ENCODE results near the gene USH1C.

DNA sequence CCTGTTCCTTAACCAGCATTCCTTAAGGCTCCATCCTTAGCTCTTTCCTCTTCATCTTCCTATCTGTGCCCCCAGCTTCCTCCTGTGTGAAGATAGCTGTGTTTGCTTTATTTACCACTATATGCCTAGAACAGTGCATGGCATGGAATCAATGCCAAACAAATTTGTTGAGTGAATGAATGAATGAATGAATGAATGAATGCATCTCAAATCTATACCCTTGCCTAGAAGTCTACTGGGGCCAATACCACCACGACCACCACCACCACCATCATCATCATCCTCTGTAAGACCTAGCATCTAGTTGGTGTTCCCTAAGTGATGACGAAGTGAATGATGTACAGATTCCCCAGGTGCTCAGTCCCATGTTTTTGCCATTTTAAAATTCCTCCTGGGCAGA lies 2.0 kb upstream of the USH1C start:
- TF ChIP-seq CTCF (conservative IDR thresholded peaks at IDR 0.05; ENCODE audit: low read depth, low read length) = no peak
- no peak for TF ChIP-seq RCOR1 (IDR thresholded peaks at IDR 0.05; ENCODE audit: insufficient replicate concordance, low read length)
- TF ChIP-seq POLR2A (IDR thresholded peaks at IDR 0.05; ENCODE audit: low read depth, low read length) = no peak
- no peak for TF ChIP-seq SMC3 (IDR thresholded peaks at IDR 0.05; ENCODE audit: low read depth, low read length)
- no peak for TF ChIP-seq RAD21 (IDR thresholded peaks at IDR 0.05; ENCODE audit: low read length)
- TF ChIP-seq CEBPB (IDR thresholded peaks at IDR 0.05; ENCODE audit: low read depth, low read length) = no peak
- TF ChIP-seq, protein P1, sequence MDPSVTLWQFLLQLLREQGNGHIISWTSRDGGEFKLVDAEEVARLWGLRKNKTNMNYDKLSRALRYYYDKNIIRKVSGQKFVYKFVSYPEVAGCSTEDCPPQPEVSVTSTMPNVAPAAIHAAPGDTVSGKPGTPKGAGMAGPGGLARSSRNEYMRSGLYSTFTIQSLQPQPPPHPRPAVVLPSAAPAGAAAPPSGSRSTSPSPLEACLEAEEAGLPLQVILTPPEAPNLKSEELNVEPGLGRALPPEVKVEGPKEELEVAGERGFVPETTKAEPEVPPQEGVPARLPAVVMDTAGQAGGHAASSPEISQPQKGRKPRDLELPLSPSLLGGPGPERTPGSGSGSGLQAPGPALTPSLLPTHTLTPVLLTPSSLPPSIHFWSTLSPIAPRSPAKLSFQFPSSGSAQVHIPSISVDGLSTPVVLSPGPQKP (IDR thresholded peaks at IDR 0.05; ENCODE audit: borderline replicate concordance, low read depth, low read length) = no peak
- TF ChIP-seq FOS (IDR thresholded peaks at IDR 0.05; ENCODE audit: low read depth, low read length) = no peak
- no peak for TF ChIP-seq MAZ (IDR thresholded peaks at IDR 0.05; ENCODE audit: borderline replicate concordance, low read depth, low read length)

Measured in IMR-90 (cell line).